DOHH2 (cell line): ENCODE data around the gene DHX40.
"Not testable (repeated sequence)": the region's sequence is repeated elsewhere in the genome, so short reads cannot be mapped to it uniquely, and the experiment has no call there.

Source experiments
- H3F3A ChIP-seq: fragments of 200-600 bp; sonication (generic), shearing (Covaris generic); 2 replicates; pipeline ENCODE4 v1.6.0; 2016; ENCODE audit warnings: antibody characterized with exemption, mild to moderate bottlenecking; ENCODE audit not compliant: control insufficient read depth, insufficient read depth
- H3K27ac ChIP-seq: fragments of 200-600 bp; sonication (generic); 2 replicates; pipeline ENCODE4 v1.5.1; 2014; ENCODE audit warnings: low read depth, mild to moderate bottlenecking, low read length, moderate library complexity
- H3K27me3 ChIP-seq: fragments of 200-600 bp; sonication (generic); 2 replicates; pipeline ENCODE4 v1.6.1; 2014; ENCODE audit warnings: mild to moderate bottlenecking, low read length, mixed read lengths; ENCODE audit not compliant: control insufficient read depth
- H3K36me3 ChIP-seq: fragments of 200-600 bp; sonication (generic); 2 replicates; pipeline ENCODE4 v1.6.1; 2014; ENCODE audit warnings: mild to moderate bottlenecking, low read length, moderate library complexity, mixed read lengths; ENCODE audit not compliant: control insufficient read depth
- H3K4me1 ChIP-seq: fragments of 200-600 bp; sonication (generic); 2 replicates; pipeline ENCODE4 v1.6.1; 2014; ENCODE audit warnings: mild to moderate bottlenecking, low read length, mixed read lengths; ENCODE audit not compliant: control insufficient read depth
- H3K4me2 ChIP-seq: fragments of 200-600 bp; sonication (generic); 2 replicates; pipeline ENCODE4 v1.6.0; 2014; ENCODE audit warnings: mild to moderate bottlenecking, low read length, moderate library complexity
- H3K4me3 ChIP-seq: fragments of 200-600 bp; sonication (generic); 2 replicates; pipeline ENCODE4 v1.5.1; 2014; ENCODE audit warnings: mild to moderate bottlenecking, low read length, mixed read lengths
- H3K79me2 ChIP-seq: fragments of 200-600 bp; sonication (generic); 2 replicates; pipeline ENCODE4 v1.6.1; 2014; ENCODE audit warnings: mild to moderate bottlenecking, low read length, mixed read lengths; ENCODE audit not compliant: control insufficient read depth
- H3K9me2 ChIP-seq: fragments of 200-600 bp; sonication (generic); replicated peaks from 2 replicates; pipeline ENCODE4 v1.6.1; 2014; ENCODE audit warnings: mild to moderate bottlenecking, low read length, mixed read lengths; ENCODE audit not compliant: control insufficient read depth
- H3K9me3 ChIP-seq: fragments of 200-600 bp; sonication (generic); 2 replicates; pipeline ENCODE4 v1.6.1; 2014; ENCODE audit warnings: antibody characterized with exemption, low read length, mixed read lengths; ENCODE audit not compliant: control insufficient read depth, insufficient read depth
- H4K20me1 ChIP-seq: fragments of 200-600 bp; sonication (generic); 2 replicates; pipeline ENCODE4 v1.6.0; 2014; ENCODE audit warnings: low read depth, mild to moderate bottlenecking, antibody characterized with exemption, low read length, moderate library complexity; ENCODE audit not compliant: control insufficient read depth, insufficient read depth
- CTCF ChIP-seq: fragments of 200-600 bp; sonication (generic); IDR thresholded peaks from one replicate; pipeline ENCODE4 v1.5.1; 2014; ENCODE audit warnings: antibody characterized with exemption, mild to moderate bottlenecking, low read depth, low read length; ENCODE audit not compliant: poor library complexity, severe bottlenecking
- EZH2phosphoT487 ChIP-seq: fragments of 200-600 bp; sonication (generic); IDR thresholded peaks from 2 replicates; pipeline ENCODE4 v1.6.1; 2017; ENCODE audit warnings: borderline replicate concordance, mild to moderate bottlenecking, antibody characterized with exemption, low read length, moderate library complexity, mixed read lengths

DHX40 gene

GRCh38 chr17:59520251-59520650, 45.2 kb upstream of the DHX40 start:
- H4K20me1 ChIP-seq: no peaks in the 10 kb centered on the region
- H3K9me2 ChIP-seq: no peaks in the 10 kb centered on the region
- no peak for TF ChIP-seq EZH2phosphoT487
- TF ChIP-seq CTCF: no peak
- H3F3A ChIP-seq: no peaks in the 10 kb centered on the region
- H3K79me2 ChIP-seq: no peaks in the 10 kb centered on the region
- H3K4me1 ChIP-seq: no peaks in the 10 kb centered on the region
- H3K27me3 ChIP-seq: peaks cover 7% of the 10 kb centered on the region; the same call in 1 of the 2 replicates
- no peak overlapping the region for H3K4me2 ChIP-seq
- H3K27ac ChIP-seq: no peak overlapping the region
- no peak overlapping the region for H3K4me3 ChIP-seq
- H3K9me3 ChIP-seq: no peaks in the 10 kb centered on the region
- H3K36me3 ChIP-seq: no peaks in the 10 kb centered on the region

- no peak overlapping the region for H3K4me3 ChIP-seq
- no peaks in the 10 kb centered on the region for H3K9me3 ChIP-seq
- no peaks in the 10 kb centered on the region for H3F3A ChIP-seq
- no peaks in the 10 kb centered on the region for H4K20me1 ChIP-seq
- no peaks in the 10 kb centered on the region for H3K4me1 ChIP-seq
- peak overlapping the region; percentile 32 for H3K4me2 ChIP-seq
- H3K9me2 ChIP-seq: no peaks in the 10 kb centered on the region
- no peak for TF ChIP-seq EZH2phosphoT487
- peak; percentile 93 for TF ChIP-seq CTCF
- no peaks in the 10 kb centered on the region for H3K79me2 ChIP-seq
- H3K27me3 ChIP-seq: peaks cover 16% of the 10 kb centered on the region
- no peaks in the 10 kb centered on the region for H3K36me3 ChIP-seq
- H3K27ac ChIP-seq: no peak overlapping the region
These were observed 43.8 kb upstream of the DHX40 start for GRCh38 chr17:59521465-59522126.

- H3K36me3 ChIP-seq, H3K4me1 ChIP-seq, H3K4me3 ChIP-seq, H3K27ac ChIP-seq, H3K9me3 ChIP-seq, H3K9me2 ChIP-seq, H3K4me2 ChIP-seq, H4K20me1 ChIP-seq, H3F3A ChIP-seq, H3K79me2 ChIP-seq: not testable (repeated sequence)
- H3K27me3 ChIP-seq: peaks cover 22% of the 10 kb centered on the region
These were observed 40.5 kb upstream of the DHX40 start for GRCh38 chr17:59524930-59525329.

- no peak overlapping the region for H3K27ac ChIP-seq
- H3K4me2 ChIP-seq: no peak overlapping the region
- H3K9me3 ChIP-seq: no peaks in the 10 kb centered on the region
- no peak for TF ChIP-seq EZH2phosphoT487
- no peak for TF ChIP-seq CTCF
- H3K9me2 ChIP-seq: no peaks in the 10 kb centered on the region
- no peaks in the 10 kb centered on the region for H3K79me2 ChIP-seq
- H3K27me3 ChIP-seq: peaks cover 18% of the 10 kb centered on the region
- no peaks in the 10 kb centered on the region for H4K20me1 ChIP-seq
- H3K4me1 ChIP-seq: no peaks in the 10 kb centered on the region
- H3F3A ChIP-seq: no peaks in the 10 kb centered on the region
- no peak overlapping the region for H3K4me3 ChIP-seq
- no peaks in the 10 kb centered on the region for H3K36me3 ChIP-seq
These were observed 39.7 kb upstream of the DHX40 start for GRCh38 chr17:59525668-59526067.
